Astrocyte of the cerebellum (primary cell): ENCODE measurements around the gene POP5.
"Not testable (repeated sequence)": the region's sequence is repeated elsewhere in the genome, so short reads cannot be mapped to it uniquely, and the experiment has no call there.

ENCODE experiments used
- DNase-seq: peaks from one replicate; pipeline ENCODE4 v3.0.0-alpha.2; 2011; ENCODE audit warnings: low read depth
- H3K4me3 ChIP-seq: 2 replicates; pipeline ENCODE4 v1.5.1; 2011; ENCODE audit warnings: mild to moderate bottlenecking, low read depth, low read length, moderate library complexity
- in situ Hi-C: cut with HindIII; loops from 2 replicates; pipeline ENCODE4 v1.10.0; 2017; ENCODE audit warnings: low sequenced_read_pairs
- TF ChIP-seq, protein P1 (sequence below): IDR thresholded peaks from 2 replicates; pipeline ENCODE4 v1.5.1; 2012; ENCODE audit warnings: low read length, low read depth, moderate library complexity, mild to moderate bottlenecking; ENCODE audit errors: missing control alignments

Gene POP5

DNA sequence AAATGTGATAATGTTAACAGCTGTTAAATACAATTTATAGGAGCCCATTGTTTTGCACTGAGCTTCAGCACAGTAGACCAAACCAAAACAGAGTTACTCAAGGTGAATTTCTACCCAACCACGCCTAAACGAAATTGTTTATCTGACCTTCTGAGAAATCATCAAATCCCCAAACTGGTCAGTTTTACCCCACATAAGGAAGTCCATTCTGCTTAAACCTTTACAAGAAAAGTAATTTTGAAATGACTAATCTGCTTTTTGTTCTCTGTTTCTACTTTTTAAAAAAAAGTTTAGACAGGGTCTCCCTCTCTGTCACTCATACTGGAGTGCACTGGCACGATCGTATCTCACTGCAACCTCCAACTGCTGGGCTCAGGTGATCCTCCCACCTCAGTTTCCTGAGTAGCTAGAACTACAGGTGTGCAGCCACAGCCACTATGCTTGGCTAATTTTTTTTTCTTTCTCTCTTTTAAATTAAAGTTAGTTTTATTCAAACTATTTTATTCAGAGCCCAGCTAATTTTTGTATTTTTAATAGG, 48.4 kb downstream of the POP5 start:
- in situ Hi-C loops: no loop called here
- DNase-seq: no peak
- TF ChIP-seq, protein P1, sequence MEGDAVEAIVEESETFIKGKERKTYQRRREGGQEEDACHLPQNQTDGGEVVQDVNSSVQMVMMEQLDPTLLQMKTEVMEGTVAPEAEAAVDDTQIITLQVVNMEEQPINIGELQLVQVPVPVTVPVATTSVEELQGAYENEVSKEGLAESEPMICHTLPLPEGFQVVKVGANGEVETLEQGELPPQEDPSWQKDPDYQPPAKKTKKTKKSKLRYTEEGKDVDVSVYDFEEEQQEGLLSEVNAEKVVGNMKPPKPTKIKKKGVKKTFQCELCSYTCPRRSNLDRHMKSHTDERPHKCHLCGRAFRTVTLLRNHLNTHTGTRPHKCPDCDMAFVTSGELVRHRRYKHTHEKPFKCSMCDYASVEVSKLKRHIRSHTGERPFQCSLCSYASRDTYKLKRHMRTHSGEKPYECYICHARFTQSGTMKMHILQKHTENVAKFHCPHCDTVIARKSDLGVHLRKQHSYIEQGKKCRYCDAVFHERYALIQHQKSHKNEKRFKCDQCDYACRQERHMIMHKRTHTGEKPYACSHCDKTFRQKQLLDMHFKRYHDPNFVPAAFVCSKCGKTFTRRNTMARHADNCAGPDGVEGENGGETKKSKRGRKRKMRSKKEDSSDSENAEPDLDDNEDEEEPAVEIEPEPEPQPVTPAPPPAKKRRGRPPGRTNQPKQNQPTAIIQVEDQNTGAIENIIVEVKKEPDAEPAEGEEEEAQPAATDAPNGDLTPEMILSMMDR: no peak
- no peak overlapping the region for H3K4me3 ChIP-seq

DNA sequence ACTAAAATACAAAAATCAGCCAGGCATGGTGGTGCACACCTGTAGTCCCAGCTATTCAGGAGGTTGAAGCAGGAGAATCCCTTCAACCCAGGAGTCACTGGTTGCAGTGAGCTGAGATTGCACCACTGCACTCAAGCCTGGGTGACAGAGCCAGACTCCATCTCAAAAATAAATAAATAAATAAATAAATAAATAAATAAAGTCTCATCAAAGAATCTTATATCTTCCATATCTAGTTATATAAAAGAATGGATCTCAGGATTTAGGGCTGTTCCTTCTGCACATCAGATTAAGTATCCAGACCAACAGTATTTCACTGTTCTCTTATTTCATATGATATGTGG, 50.8 kb downstream of the POP5 start:
- in situ Hi-C loops, H3K4me3 ChIP-seq, DNase-seq: not testable (repeated sequence)

DNA sequence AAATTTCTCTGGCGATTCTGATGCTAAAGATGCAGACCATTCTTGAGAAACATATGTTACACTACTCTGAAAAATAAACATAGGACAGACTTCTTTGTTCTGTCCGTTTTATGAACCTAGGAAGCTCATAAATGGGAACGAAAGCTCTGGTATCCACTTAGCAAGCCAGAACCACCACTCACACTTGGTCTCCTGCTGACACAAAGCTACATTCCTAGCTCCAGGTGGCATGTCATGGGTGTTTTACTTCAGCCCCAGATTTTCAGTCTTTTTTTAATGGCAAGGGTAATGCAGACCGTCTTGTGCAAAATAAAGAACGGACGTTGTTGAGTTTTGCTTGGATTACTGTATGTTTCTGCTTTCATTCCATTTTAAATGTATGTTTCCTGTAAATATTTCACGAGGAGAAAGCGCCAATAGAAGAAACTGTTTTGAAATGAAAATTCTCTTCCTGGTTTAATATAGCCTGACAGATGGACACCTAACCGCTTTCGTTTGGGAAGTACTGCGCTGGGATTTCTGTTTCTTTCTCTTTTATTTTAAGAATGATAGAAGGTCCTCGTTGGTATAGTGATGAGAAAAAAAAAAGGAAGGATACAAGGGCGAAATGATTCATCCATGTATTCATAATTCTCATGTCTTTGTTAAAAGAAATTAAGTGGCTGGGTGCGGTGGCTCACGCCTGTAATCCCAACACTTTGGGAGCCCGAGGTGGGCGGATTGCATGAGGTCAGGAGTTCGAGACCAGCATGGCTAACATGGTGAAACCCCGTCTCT, 51.4 kb downstream of the POP5 start:
- in situ Hi-C loops: no loop called here
- peak overlapping the region; percentile 65 for H3K4me3 ChIP-seq
- TF ChIP-seq, protein P1: no peak
- no peak for DNase-seq

DNA sequence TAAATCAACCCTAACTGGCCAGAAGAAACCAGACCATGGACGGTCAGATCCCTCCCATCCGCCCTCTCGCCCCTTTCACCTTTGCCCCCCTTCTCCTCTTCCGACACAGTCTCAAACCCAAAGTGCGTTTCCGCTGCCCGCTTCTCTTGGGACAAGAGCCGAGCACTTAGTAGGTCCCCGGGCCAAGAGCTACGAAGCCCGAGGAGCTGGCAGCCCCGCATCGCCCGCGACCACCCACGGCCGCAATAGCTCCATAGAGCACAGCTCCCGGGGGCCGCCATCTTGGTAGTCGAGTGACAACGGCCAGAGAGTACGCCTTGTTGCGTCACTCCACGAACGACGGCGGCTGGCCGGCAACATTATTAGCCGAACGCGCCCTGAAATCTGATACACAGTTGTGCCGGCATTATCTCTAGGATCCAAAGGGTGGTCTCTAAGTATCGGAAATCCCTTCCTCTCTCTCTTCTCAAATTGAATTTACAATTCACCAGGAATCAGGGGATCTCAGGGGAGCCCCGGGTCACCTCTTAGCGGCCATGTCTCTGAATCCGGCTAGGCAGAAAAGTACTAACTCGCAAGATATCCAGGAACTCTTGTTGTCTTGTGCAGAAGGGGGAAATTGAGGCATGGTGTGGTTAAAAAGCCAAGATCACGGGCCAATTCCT, 52.2 kb downstream of the POP5 start, which contains the start of gene COQ5:
COQ5 (minus strand) TSS at position 298 of the 665 bp plus-strand sequence; CDS start at position 281, 17 bp downstream.
- in situ Hi-C loops: no loop called here
- peak; percentile 62 for DNase-seq
- H3K4me3 ChIP-seq: peak within 1 kb of the TSS; percentile 65
- TF ChIP-seq, protein P1: no peak
